Right lobe of liver (tissue), 4 donors: Measurements from ENCODE around the gene KCNC1.

ENCODE experiments used
- CTCF ChIP-seq, 4 donors: fragments of 200-600 bp in 3 of 4; fragments of 450-650 bp in 1 of 4; IDR thresholded peaks; one replicate each; pipeline versions ENCODE4 v1.5.1 to v1.8.0; 2016 to 2022; ENCODE audit warnings: antibody characterized with exemption in 4 of 4, mild to moderate bottlenecking in 2 of 4
- POLR2A ChIP-seq: fragments of 450-650 bp; IDR thresholded peaks from one replicate; pipeline ENCODE4 v1.6.1; 2017; ENCODE audit warnings: antibody characterized with exemption, mild to moderate bottlenecking
- donor health status: DM: no; HTN: no; CAD: no.
- donor health status: DM: no; HTN: no; CAD: no.
- donor health status: DM: no; HTN: yes; CAD: no.

- TF ChIP-seq POLR2A: no peak
- no peak for TF ChIP-seq CTCF (IDR thresholded peaks at IDR 0.05)
These were observed 47.0 kb downstream of the KCNC1 start for GRCh38 chr11:17781626-17782025.
